GM19239 (cell line): ENCODE results near the gene LRIG1.

Experiments
- DNase-seq: peaks from one replicate; pipeline ENCODE4 v3.0.0; 2011; ENCODE audit warnings: low spot score; ENCODE audit not compliant: insufficient read length
- FAIRE-seq: peaks from 2 replicates; lab custom pipeline; 2011; peaks lifted over from hg19 to GRCh38; lab: Jason Lieb, UNC

LRIG1 gene

DNA sequence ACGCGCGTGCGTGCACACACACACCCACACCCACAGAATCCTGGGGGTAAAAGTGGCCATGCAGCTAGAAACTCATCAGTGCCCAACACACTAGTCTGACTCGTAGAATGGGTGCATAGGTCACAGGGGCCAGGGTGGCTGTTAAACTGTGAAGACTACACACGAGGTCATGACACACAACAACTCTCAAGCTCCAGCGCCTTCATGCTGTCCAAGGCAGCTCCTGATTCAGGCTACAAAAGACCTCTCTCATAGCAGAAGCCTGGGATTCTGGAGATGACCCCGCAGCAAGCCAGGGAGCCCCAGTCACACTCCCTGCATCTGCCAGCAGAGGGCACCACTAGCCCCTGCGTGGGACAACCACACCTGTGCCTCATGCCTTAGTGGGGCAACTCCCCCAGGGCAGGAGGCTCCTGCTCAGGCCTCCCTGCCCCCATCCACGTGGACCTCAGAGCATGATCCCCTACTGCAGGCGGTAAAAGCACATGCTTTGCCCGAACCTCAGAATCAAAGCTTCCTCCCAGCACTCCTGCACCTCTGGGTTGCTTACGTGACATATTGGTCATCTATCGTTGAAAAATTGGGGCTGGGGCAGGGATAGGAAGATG lies 93.1 kb downstream of the LRIG1 start:
- FAIRE-seq: peak; percentile 82
- DNase-seq: peak; percentile 86

DNA sequence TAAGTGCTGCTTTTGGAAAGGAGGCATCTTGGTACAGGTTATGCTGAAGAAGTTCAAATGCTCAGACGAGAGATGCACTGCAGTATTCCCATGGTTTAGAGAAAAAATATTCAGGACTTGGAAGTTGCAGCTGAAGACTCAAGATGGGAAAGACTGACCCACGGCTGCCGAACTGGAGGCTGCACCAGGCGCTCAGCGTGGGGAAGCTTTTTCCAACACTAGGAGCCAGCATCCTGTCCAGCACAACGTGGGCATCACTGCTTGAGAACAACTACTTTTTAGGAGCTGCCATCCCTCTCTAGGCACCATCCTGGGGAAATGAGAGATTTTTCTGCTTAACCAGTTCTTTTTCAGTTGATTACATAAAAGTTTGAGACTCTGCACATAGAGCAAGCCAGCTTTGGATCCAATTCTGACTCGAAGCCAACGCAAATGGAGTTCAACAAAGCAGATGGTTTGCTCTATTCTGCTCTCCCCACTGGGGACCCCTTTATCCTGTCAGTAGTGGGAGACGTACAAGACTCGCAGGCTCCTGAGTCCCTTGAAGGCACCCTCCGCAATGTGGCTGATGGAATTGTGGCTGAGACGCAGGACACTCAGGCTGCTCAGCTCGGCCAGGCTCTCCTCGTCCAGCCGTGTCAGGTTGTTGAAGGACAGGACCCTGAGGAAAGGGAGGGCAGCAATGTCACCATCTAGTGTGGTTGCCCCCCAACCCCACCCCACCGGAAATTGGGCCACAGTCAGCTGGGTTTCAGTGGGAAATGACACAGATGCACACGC lies 93.8 kb downstream of the LRIG1 start:
- DNase-seq: no peak
- no peak for FAIRE-seq

DNA sequence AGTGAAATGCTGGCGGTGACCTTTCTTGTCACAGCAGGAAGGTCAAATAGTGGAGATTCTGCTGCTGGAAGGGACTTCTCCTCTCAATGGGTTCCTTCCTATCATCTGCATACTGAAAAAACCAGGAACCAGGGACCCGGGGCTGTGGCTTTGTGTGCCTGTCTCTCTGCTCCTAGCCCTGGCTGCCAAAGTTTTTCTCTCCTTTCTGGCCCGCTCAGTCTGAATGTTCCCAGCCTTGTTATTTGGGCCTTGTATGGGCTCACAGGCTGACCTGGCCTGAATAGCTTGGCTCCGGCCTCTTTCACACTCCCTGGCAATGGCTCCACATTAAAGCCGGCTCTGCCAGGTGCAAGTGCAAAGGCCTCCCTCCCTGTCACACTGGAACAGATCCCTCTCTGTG lies 94.7 kb downstream of the LRIG1 start:
- FAIRE-seq: no peak

DNA sequence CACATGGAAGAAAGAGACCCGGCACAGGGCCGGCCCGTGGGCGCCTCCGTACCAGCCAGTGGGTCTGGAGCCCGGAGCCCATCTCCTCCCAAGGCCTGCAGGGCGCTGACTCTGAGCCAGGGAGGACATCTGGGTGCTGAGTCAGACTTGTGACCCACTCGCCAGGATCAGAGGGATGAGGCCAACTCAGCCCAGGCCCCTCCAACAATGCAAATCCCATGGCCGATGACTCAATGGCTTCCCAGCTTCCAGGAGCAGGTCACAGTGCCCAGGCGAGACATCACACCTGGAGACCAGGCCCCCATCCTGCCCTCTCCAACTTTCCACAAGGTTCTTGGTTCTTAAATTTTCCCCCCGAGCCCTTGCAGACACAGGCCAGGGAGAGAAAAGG lies 95.1 kb downstream of the LRIG1 start:
- DNase-seq (no peak), FAIRE-seq (no peak)

More for the DNA sequence above, 94.7 kb downstream of the LRIG1 start:
- no peak for DNase-seq

DNA sequence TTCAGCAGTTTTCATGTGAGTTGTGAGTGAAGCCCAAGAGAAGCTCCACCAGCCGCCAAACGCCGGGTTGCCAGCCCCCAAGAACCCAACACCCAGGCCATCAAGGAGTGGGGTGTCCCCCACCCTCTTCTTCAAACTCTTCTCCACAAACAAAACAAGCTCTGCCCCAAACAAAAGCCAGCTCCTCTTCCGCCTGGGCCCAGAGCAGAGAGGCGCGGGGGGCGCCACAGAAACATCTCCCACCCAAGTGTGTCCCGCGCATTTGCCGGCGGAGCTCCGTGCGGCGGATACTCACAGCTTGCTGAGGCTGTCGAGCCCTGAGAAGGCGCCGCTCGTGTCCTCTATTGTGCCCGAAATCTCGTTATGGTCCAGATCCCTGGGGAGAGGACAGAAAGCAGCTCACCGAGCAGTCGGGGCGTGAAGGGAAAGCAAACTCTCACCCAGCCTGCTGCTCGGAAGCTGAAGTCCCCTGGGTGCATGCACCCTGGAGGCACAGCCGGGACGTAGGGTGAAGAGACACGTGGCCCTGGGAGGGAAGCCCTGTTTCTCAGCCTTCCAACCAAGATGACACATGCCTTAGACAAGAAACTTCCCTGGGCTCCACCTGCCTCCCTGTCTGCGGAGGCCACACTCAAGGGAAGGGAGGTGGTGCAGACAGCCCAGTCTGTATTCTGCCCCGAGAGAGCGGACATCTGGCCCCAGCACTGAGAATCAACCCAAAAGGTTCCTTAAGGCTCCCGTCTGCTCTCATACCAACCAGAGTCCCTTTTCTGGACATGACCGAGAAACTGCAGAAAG lies 95.7 kb downstream of the LRIG1 start:
- DNase-seq: no peak
- no peak for FAIRE-seq

DNA sequence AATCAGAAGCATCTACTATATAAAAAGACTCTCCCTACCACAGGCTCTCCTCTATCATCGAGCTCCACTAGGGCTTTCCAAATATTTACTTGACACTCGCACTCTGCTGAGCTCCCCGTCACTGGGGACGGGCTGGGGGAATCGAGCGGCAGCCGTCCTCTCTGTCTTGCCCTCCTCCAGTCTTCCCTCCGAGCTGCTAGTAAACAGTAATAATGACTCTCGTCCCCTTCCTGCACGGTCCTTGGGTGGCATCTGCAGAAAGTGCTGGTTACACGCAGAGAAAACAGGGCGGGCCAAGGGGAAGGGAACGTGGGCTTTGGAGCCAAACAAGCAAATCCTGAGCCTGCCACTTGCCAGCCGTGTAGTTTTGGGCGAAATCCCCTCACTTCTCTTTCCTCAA lies 96.6 kb downstream of the LRIG1 start:
- no peak for DNase-seq
- FAIRE-seq: no peak

DNA sequence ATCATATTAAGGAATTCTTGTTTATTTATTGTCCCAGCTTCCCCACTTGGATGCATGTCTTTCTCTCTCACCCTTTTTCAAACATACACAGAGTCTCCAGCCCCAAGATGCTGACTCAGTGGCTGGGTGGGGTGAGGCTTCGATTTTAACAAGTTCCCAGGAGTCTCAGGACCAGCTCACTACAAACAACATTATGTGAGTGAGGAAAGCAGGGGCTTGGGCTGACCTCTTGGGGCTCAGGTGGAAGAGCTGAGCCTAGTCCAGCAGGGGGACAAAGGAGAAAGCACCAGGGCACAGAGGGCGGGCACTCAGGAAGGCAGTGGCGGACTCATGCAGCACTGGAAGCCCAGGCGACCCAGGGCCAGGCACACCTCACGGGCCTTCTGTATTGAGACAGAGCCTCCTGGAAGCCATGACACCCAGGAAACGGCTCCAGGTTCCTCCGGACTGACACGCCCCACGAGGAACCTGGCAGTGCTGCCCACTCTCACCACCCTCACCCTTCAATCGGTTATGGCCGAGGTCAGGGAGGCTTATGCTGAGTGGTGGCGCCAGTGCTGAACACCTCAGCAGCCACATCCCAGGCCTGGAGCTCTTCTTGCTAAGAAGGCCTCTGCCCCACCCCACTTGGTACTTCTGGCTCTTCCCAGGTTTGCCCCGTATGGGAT lies 97.4 kb downstream of the LRIG1 start:
- no peak for DNase-seq
- FAIRE-seq: no peak

DNA sequence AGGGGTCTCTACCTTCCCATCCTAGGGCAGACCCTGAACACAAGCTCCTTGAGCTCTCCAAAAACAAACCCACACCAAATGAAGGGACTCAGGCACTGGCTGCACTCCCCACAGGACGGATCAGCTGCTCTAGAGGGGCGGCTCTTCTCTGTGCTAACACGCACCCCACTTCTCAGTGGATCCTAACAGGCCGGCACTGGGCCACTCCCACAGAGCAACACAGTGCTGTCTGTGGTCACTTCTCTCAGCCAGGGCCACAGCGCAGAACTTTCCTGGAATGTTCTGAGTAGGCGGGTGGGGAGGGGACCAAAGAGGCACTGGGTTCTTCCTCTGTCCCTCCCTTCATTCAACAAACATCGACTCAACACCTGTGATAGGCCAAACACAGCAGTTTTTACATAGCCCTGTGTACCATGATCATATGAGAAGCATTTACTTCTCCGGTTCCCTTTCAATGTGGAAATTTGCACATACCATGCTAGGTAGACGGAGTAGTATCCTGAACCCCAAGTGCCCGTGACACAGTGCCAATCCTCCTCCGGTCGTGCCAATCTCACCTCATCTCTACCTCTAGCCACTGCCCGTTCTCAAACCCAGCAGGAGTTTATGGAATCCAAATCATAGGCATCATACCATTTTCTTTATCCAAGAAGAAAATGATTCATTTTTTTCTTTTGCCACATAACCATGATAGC lies 98.1 kb downstream of the LRIG1 start:
- DNase-seq (no peak), FAIRE-seq (no peak)

DNA sequence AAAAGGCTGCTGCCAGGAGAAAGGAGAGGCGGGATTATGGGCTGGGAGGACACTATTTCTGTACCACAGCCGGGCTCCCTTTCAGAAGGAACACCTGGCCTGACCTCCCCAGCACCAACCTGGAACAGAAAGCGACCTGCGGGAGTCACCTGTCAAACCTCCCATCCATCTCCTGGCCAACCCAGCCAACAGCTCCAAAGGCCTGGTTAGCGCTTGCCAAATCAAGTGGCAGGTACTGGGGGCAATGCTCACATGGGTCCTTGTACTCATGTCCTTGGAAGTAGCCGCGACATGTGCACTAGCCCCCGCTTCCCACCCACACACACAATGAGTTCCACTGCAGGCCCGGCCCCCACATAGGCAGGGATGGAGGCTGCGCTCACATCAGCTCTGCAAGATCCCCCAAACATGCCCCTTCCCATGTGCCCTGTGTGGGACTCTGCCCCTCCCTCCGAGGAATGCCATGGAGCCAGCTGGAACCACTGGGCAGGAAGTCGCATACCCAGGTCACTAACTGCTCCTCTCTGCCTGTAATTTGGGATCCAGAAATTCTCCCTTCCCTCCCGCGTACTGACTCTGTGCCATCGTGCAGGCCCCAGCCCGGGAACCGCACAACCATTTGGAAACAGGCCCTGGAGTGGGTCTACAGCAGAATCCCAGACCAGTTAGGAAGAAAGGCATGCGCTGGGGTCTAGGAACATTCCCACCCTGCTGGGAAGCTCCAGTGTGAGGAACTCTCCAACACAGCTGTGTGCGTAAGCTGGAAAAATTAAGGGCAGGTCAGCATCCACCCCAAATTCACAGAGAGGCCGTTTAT lies 98.9 kb downstream of the LRIG1 start:
- no peak for DNase-seq
- no peak for FAIRE-seq

DNA sequence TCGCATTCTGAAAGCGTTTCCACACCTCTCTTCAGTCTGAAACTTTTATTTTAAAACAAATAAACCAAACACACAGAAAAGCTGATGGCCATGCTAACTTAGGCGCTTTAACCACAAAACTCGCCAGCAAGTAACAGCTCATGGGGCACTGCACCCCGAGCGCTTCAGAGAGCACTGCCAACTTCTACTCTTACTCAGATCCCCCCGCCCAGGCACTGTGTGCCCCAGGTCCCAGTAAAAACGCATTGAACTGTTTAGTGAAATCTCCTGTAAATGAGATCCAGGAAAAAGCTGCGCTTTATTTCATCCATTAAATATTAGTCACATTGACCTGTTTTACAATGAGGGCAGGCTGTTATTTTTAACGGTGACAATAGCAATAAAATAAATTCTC lies 99.7 kb downstream of the LRIG1 start:
- FAIRE-seq: no peak
- DNase-seq: no peak

DNA sequence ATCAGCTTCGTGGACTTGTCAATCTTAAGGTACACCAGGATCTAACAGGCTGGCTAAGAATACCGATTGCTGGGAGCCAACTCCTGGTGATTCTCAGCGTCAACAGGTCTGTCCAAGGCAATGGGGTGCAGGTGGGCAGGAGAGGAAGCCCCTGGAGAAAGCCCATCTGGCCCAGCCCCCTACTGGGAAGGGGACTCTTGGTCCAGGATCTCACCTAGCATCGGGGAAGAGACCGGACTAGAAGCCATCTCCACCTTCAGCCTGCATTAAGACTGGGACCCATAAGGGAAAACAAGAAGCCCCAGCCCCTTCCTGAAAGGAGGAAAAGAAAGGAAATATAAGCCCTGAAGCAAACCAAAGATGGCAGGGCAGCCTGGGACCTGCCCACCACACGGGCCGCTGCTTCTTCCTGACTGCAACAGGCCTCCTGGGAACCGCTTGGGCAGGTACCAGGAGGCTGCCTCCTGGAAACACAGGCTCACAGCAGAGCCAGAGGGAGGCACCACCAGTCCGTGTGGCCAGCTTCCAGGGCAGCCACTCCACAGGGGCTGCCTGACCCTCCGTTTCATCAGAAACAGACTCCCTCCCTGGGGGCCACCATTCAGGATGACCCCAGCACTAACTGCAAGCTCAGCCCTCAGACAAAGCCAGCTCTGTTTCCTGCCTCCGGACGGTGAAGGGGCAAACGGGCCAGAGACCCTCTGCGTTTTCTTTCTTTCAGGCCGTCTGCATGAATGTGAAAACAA lies 100.2 kb downstream of the LRIG1 start:
- DNase-seq (no peak), FAIRE-seq (no peak)

DNA sequence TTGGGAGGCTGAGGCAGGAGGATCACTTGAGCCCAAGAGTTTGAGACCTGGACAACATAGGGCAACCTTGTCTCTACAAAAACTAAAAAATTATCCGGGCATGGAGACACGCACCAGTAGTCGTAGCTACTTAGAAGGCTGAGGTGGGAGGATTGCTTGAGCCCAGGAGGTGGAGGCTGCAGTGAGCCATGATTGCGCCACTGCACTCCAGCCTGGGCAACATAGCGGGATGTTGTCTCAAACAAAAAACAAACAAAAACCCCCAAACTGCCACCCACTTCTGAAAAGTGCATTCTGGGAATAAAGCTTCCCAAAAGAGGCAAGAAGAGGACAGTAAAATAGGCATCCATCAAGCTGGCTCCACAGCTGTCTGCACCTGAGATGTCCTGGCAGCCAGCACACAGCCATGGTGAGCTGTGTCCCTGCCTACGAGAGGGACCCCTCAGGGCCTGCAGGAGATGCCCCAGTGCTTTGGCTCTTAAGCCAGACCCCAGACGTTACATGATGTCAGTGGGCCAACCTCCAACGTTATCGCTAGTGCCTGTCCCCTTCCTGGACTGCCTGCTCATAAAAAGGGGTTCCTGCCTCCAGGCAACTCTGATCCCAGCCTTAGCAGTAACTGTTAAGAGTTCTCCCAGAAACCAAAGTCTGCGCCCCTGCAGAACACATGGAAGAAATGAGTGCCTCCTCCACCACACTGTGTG lies 101.1 kb downstream of the LRIG1 start:
- DNase-seq (no peak), FAIRE-seq (no peak)

DNA sequence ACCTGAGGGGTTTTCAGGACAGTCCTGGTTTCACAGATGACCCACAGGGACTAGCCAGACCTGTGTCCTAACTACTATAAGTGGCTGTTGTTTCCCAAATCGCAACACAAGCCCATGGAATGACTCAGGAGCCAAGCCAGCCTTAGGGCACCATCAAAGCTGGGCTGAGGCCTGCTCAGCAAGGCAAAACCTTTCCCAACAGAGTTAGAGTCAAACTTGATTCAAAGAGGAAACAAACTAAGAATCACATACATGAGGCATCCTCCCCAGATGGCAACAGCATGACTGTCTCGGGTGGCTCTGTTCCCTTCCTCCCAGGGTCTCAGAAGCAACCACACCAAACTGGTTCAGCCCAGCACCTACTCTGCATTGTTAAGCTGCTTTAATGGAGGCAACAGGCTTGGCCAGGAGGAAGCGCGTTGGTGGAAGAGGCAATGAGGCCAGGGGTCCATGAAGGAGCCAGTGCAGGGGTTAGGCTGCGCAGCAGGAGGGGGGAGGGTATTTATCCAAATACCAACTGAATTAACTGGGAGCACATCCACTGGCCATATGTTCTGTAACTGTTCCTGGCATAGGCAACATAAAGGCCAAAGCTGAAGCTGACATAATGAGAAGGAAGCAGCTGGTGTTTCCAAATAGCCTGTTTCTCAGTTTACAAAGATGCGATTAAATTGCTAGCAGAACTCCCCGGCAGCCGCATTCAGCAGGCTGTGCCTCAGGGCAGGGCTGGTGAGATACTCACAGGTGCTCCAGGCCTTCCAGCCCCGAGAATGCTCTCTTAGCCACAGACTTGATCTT lies 102.4 kb downstream of the LRIG1 start:
- DNase-seq (no peak), FAIRE-seq (no peak)

DNA sequence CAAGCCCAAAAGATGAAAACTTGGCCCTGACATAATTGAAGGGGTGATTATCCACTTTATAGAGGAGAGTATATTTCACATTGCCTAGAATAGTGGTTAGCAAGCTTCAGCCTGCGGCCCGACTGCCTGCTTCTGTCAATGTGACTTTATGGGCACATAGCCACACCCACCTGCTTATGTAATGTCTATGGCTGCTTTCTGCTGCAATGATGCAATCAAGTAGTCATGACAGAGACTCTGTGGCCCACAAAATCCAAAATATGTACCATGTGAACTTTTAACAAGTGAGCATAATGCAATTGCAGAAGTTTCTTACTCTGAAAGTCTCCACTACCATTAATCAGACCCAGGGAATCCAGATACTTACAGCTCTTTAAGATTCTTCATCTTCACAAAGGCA lies 103.1 kb downstream of the LRIG1 start:
- no peak for FAIRE-seq
- DNase-seq: no peak

DNA sequence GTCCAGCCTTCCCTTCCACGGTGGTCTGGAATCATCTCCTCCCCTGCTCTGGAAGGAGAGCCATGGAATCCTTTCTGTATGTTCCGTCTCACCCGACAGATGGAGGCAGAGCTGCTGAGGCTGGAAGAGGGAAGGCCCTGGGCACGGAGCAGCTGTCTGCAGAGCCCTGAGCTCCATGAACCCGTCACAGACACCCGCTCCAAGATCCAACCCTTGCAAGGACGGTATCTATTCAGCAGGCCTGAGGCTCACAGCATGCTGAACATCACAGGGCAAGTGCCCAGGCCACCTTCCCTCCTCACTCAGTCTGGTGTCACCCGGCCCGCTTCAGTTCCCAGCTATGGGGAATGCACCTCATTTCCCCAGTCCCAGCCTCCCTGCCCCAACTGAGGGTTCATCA lies 103.9 kb downstream of the LRIG1 start:
- no peak for FAIRE-seq
- no peak for DNase-seq

DNA sequence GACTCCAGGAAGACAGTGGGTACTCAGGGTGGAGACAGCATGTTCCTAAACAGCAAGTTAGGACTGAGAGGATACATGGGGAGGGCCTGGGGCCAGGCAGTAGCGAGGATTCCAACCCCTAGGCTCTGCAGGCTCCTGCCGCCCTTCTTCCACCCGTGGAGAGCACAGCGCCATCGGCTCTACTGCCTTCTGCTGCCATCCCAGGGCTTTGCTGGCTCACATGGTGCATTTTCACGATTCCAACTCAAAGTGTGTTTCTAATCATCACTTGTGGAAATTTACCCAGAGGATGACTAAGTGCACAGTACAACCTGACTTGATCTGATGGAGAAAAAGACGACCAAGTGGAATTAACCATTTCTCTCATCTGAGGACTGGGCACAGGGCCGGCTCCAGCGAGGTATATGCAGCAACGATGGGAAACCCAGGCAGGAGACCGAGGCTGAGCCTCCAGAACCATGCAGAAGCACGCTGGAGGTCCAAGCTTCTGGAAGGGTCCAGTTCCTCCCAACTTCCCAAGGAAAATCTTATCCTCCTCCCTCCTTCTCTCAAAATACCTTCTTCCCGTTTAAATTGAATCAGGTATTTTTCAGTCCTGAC lies 104.6 kb downstream of the LRIG1 start:
- FAIRE-seq (no peak), DNase-seq (no peak)

DNA sequence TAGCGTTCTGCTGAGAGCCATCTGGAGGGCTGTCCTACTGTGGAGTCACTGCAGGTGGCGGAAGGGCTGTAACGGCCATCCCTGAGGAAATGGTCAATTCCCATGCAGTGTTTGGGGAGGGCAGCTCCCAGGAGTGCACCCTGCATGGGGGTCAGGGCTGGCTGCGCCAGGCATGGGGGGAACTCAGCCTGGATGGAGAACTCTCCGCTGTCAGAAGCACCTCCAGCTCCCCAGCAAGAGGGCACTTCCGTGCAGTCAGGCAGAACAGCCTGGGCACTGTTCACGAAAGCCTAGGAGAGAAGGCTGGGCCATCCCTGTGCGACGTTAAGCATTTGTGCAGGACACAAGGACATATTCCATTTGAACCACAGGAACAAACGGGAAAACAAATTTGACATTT lies 105.2 kb downstream of the LRIG1 start:
- no peak for DNase-seq
- no peak for FAIRE-seq
